ENCODE measurements around the gene CTBP2. TPM values are rescaled to one million over a fixed set of nuclear protein-coding genes. Genes with fewer than 3 reads are reported as not detected.

The CTBP2 gene
- total RNA-seq, 2 experiments from 2014 or later: 0.17 TPM; not detected in 1

DNA sequence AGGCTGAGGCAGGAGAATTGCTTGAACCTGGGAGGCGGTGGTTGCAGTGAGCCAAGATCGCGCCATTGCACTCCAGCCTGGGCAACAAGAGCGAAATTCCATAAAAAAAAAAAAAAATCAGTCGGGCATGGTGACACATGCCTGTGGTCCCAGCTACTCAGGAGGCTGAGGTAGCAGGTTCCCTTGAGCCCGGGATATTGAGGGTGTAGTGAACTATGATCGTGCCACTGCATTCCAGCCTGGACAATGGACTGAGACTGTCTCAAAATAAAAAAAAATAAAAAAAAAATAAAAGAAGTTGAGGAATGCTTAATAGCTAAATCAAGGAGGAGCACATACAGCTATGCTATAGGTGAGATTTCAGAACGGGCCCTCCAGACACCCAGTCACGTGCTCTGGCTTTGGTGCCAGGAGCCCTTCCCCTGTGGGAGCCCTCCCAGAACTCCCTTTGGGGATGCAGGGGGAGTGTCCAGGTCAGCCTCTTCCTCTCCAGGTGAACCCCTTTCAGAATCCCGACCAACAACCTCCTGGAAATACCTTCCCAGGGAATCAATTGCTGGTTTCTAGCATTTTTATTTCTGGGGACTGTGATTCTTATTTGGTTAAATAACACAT, 42.9 kb upstream of the CTBP2 start:
- ChIA-PET CTCF (no interaction called here), POLR2A (no interaction called here)
- H3K27me3 Mint-ChIP-seq: peaks cover 12% of the 10 kb centered on the region
- Histone ChIP-seq H3K4me3 (ENCODE audit: low read length) (no peak overlapping the region), H3K36me3 (ENCODE audit: insufficient read depth, low read length) (no peaks in the 10 kb centered on the region), H3K4me1 (ENCODE audit: insufficient read depth, low read length) (no peaks in the 10 kb centered on the region), H3K27ac (ENCODE audit: low read depth in 1 of 2, low read length in 2 of 2) (no peak overlapping the region), H3K9me3 (ENCODE audit: control insufficient read depth in 1 of 2, insufficient read depth in 1 of 2, low read length in 2 of 2) (no peaks in the 10 kb centered on the region), H3K27me3 (ENCODE audit: control insufficient read depth in 1 of 2, insufficient read depth in 2 of 2, low read length in 2 of 2) (no peaks in the 10 kb centered on the region)
- DNase-seq: no peak
- no peaks in the 10 kb centered on the region for H3K9me3 Mint-ChIP-seq
- TF ChIP-seq, protein P1, sequence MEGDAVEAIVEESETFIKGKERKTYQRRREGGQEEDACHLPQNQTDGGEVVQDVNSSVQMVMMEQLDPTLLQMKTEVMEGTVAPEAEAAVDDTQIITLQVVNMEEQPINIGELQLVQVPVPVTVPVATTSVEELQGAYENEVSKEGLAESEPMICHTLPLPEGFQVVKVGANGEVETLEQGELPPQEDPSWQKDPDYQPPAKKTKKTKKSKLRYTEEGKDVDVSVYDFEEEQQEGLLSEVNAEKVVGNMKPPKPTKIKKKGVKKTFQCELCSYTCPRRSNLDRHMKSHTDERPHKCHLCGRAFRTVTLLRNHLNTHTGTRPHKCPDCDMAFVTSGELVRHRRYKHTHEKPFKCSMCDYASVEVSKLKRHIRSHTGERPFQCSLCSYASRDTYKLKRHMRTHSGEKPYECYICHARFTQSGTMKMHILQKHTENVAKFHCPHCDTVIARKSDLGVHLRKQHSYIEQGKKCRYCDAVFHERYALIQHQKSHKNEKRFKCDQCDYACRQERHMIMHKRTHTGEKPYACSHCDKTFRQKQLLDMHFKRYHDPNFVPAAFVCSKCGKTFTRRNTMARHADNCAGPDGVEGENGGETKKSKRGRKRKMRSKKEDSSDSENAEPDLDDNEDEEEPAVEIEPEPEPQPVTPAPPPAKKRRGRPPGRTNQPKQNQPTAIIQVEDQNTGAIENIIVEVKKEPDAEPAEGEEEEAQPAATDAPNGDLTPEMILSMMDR (IDR thresholded peaks at IDR 0.05): no peak
- no peak for ATAC-seq (ENCODE audit: poor library complexity)
- no peak overlapping the region for H3K4me3 Mint-ChIP-seq
- intact Hi-C loops (cut with DNase I, micrococcal nuclease): no loop called here
- H3K36me3 Mint-ChIP-seq (ENCODE audit: low read depth): no peaks in the 10 kb centered on the region
- no peaks in the 10 kb centered on the region for H3K4me1 Mint-ChIP-seq (ENCODE audit: low read depth)
- no peak overlapping the region for H3K27ac Mint-ChIP-seq

DNA sequence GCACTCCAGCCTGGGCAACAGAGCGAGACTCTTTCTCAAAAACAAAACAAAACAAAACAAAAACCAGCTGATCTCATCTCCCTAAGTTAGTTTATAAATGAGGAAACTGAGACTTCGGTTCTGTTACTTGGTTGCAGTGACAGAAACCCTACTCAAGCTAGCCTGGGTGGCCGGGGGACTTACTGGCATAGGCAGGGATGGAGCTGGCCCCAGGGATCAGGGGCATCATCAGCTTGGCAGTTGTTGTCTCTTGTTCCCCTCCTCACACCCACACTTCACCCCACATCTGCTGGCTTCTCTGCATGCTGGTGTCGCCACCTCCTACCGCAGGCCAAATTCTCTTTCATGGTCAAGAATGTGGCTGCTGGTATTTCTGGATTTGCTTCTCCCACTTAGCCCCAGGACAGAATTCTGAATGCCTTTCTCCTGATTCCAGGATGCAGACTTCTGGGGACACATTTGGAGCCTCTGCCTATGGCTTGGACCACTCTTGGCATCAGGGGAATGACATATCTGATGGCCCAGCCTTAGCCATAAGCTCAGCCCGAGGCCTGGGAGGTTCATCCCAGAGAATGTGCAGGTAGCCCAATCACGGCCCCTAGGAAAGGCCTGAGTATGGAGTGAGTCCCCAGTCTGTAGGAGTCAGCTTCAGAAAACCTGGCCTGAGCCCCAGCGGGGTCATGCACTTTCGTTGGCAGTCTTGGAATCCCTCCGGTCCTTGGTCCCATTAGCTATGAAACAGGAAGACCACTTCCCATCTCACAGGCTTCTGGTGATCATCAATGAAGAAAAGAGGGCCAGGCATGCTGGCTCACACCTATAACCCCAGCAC, 41.6 kb upstream of the CTBP2 start:
- POLR2A ChIA-PET: interaction anchor here (0.6 kb wide), 1 partner anchor 12 kb away, joined by 4 read pairs; no protein-coding TSS in a partner anchor
- no peaks in the 10 kb centered on the region for H3K4me1 ChIP-seq (ENCODE audit: insufficient read depth, low read length)
- CTCF ChIA-PET: no interaction called here
- no peak overlapping the region for H3K4me3 Mint-ChIP-seq
- H3K27me3 Mint-ChIP-seq: peaks cover 12% of the 10 kb centered on the region
- H3K27ac ChIP-seq (ENCODE audit: low read depth in 1 of 2, low read length in 2 of 2): no peak overlapping the region
- no peaks in the 10 kb centered on the region for H3K27me3 ChIP-seq (ENCODE audit: control insufficient read depth in 1 of 2, insufficient read depth in 2 of 2, low read length in 2 of 2)
- no peaks in the 10 kb centered on the region for H3K4me1 Mint-ChIP-seq (ENCODE audit: low read depth)
- H3K9me3 ChIP-seq (ENCODE audit: control insufficient read depth in 1 of 2, insufficient read depth in 1 of 2, low read length in 2 of 2): no peaks in the 10 kb centered on the region
- H3K27ac Mint-ChIP-seq: no peak overlapping the region
- H3K36me3 ChIP-seq (ENCODE audit: insufficient read depth, low read length): no peaks in the 10 kb centered on the region
- no peaks in the 10 kb centered on the region for H3K9me3 Mint-ChIP-seq
- intact Hi-C loops (cut with DNase I, micrococcal nuclease): no loop called here
- DNase-seq (no peak), ATAC-seq (ENCODE audit: poor library complexity) (no peak)
- TF ChIP-seq, protein P1 (IDR thresholded peaks at IDR 0.05): no peak
- H3K36me3 Mint-ChIP-seq (ENCODE audit: low read depth): no peaks in the 10 kb centered on the region
- H3K4me3 ChIP-seq (ENCODE audit: low read length): no peak overlapping the region

- Mint-ChIP-seq H3K27ac (no peak overlapping the region), H3K4me3 (no peak overlapping the region), H3K27me3 (peaks cover 12% of the 10 kb centered on the region), H3K9me3 (no peaks in the 10 kb centered on the region), H3K4me1 (ENCODE audit: low read depth) (no peaks in the 10 kb centered on the region), H3K36me3 (ENCODE audit: low read depth) (no peaks in the 10 kb centered on the region)
- H3K27ac ChIP-seq (ENCODE audit: low read depth in 1 of 2, low read length in 2 of 2): no peak overlapping the region
- POLR2A ChIA-PET: interaction anchor here (0.6 kb wide), 1 partner anchor 12 kb away, joined by 4 read pairs; no protein-coding TSS in a partner anchor
- no peaks in the 10 kb centered on the region for H3K36me3 ChIP-seq (ENCODE audit: insufficient read depth, low read length)
- TF ChIP-seq, protein P1 (IDR thresholded peaks at IDR 0.05): no peak
- DNase-seq (no peak), ATAC-seq (ENCODE audit: poor library complexity) (no peak)
- H3K4me1 ChIP-seq (ENCODE audit: insufficient read depth, low read length): no peaks in the 10 kb centered on the region
- intact Hi-C loops (cut with DNase I, micrococcal nuclease): no loop called here
- CTCF ChIA-PET: no interaction called here
- H3K4me3 ChIP-seq (ENCODE audit: low read length): no peak overlapping the region
- H3K27me3 ChIP-seq (ENCODE audit: control insufficient read depth in 1 of 2, insufficient read depth in 2 of 2, low read length in 2 of 2): no peaks in the 10 kb centered on the region
- H3K9me3 ChIP-seq (ENCODE audit: control insufficient read depth in 1 of 2, insufficient read depth in 1 of 2, low read length in 2 of 2): no peaks in the 10 kb centered on the region
Measured at GRCh38 chr10:125201108-125201524, 40.8 kb upstream of the CTBP2 start.

All from CD4-positive, alpha-beta T cell (primary cell).